Heart right ventricle (tissue), 16 donors: ENCODE results near the gene SLC12A2. TPM values are rescaled to one million over a fixed set of nuclear protein-coding genes. Genes with fewer than 3 reads are reported as not detected.

Experiments
- ATAC-seq, 8 donors: fragments of 200-7000 bp; cut with Tn5 transposase; one replicate each; pipeline ENCODE4 v1.9.1; 2020; ENCODE audit warnings: mild to moderate bottlenecking in 8 of 8, moderate library complexity in 8 of 8, moderate number of reproducible peaks in 1 of 8
- DNase-seq, 2 donors: peaks; one replicate each; pipeline ENCODE4 v3.0.0-alpha.2; 2020
- H3K27ac ChIP-seq, 10 donors: fragments of 200-600 bp; sonication (generic) in 2 of 10; one replicate each; pipeline versions ENCODE4 v1.5.0 to v1.8.0; 2020 to 2022; ENCODE audit warnings: mild to moderate bottlenecking in 3 of 10
- H3K27me3 ChIP-seq, 7 donors: fragments of 200-600 bp; one replicate each; pipeline ENCODE4 v1.8.0; 2021 to 2022; ENCODE audit warnings: mild to moderate bottlenecking in 2 of 7
- H3K36me3 ChIP-seq, 9 donors: fragments of 200-600 bp; sonication (generic) in 1 of 9; one replicate each; pipeline versions ENCODE4 v1.5.0 to v1.8.0; 2020 to 2022; ENCODE audit warnings: mild to moderate bottlenecking in 2 of 9
- H3K4me1 ChIP-seq, 9 donors: fragments of 200-600 bp; sonication (generic) in 1 of 9; one replicate each; pipeline versions ENCODE4 v1.5.0 to v1.8.0; 2020 to 2022; ENCODE audit warnings: mild to moderate bottlenecking in 4 of 9
- H3K4me3 ChIP-seq, 10 donors: fragments of 200-600 bp; sonication (generic) in 2 of 10; one replicate each; pipeline versions ENCODE4 v1.5.0 to v1.8.0; 2020 to 2022; ENCODE audit warnings: mild to moderate bottlenecking in 7 of 10, moderate library complexity in 2 of 10
- H3K9me3 ChIP-seq, 11 donors: fragments of 200-600 bp in 10 of 11; sonication (generic) in 2 of 11; one replicate each; pipeline versions ENCODE4 v1.5.0 to v1.8.0; 2013 to 2022; ENCODE audit warnings: mild to moderate bottlenecking in 2 of 11, control low read depth in 1 of 11, moderate library complexity in 1 of 11
- CTCF ChIP-seq, 9 donors: fragments of 200-600 bp; sonication (generic) in 2 of 9; IDR thresholded peaks; one replicate each; pipeline versions ENCODE4 v1.5.0 to v1.8.0; 2021 to 2022; ENCODE audit warnings: antibody characterized with exemption in 9 of 9, mild to moderate bottlenecking in 5 of 9, moderate library complexity in 1 of 9
- WGBS, 2 donors: extraction: QIAGEN DNeasy Blood & Tissue Kit; methylation state at CpG; one replicate each; pipeline ENCODE4 v1.1.7; 2013; ENCODE audit warnings: inconsistent platforms in 1 of 2; 5-methylcytosine and 5-hydroxymethylcytosine counted together
- intact Hi-C, 10 donors: fragments of 100-400 bp; cut with DNase I; formaldehyde crosslinking; loops; one replicate each; pipeline versions ENCODE4 v1.11.1 to v1.14.2; 2022
- polyA plus RNA-seq, 2 donors: library from polyadenylated mRNA; stranded (reverse); fragments of 200-250 nt; gene quantifications; one replicate each; pipeline ENCODE4 v1.2.3, GENCODE V29; 2013
- total RNA-seq, 10 donors: library from RNA; stranded (reverse); fragmentation: NEBNext Ultra II Directional in 3 of 10; extraction: Animal tissue kit (Norgen Biotek cat#: 25700) in 3 of 10; gene quantifications; one replicate each; pipeline versions ENCODE4 v1.2.1 to v1.2.4, GENCODE V29; 2021 to 2023
- donor health status: Arrhythmogenic right ventricular cardiomyopathy.
- donor health status: ischemic (EF 13 %, LVEDD 7.1; RV severe dilation, severe dysfunction).
- donor health status: healthy with polysubstance abuse.
- donor health status: DM: no; HTN: yes; CAD: no.
- donor health status: DM: no; HTN: no; CAD: no.
- donor health status: ischemic (EF 25% LVEDD 6.9; RV normal size, moderate dysfunction).
- donor health status: ischemic (EF 25% LVEDD 5.7; RV mildly dilated, moderate dysfunction).
- donor health status: healthy.
- donor health status: DM: yes; HTN: yes; CAD: no.
- donor health status: Ischemic cardiomyopathy.
- donor health status: ischemic (EF 35%, LVEDD 5.7; RV mildly dilated, moderate dysfunction).
- donor health status: nonischemic (EF 11% LVEDD 7.7; RV severe dilation, severe dysfunction).
- donor health status: DM: yes; HTN: yes; CAD: no.
- donor health status: PGD.
- donor health status: ischemic (EF 29% LVEDD 5.4; RV normal size, mild dysfunction).
- donor health status: nonischemic (EF 23%, LVEDD 6.1; RV moderate dilation, normal function).

SLC12A2 gene
- total and polyA plus RNA-seq, 12 donors, result 2.5 to 23.0 (median 15.4) TPM

GRCh38 chr5:128163991-128164390 lies 80.4 kb downstream of the SLC12A2 start:
- Histone ChIP-seq H3K27ac (no peak overlapping the region), H3K4me3 (no peak overlapping the region), H3K36me3 (peaks cover 0 to 88% (median 13%) of the 10 kb centered on the region in 9 donors), H3K27me3 (no peaks in the 10 kb centered on the region), H3K4me1 (no peaks in the 10 kb centered on the region), H3K9me3 (no peaks in the 10 kb centered on the region)
- intact Hi-C loops, result no loop called here
- ATAC-seq (no peak), DNase-seq (no peak)
- 74 to 83% methylated on average over 2 of the region's 2 CpGs for WGBS, 2 donors
- no peak for TF ChIP-seq CTCF (IDR thresholded peaks at IDR 0.05)

- peaks cover 0 to 80% (median 7%) of the 10 kb centered on the region in 9 donors for H3K36me3 ChIP-seq
- intact Hi-C loops, result loop anchor here in 1 of 10 donors (10.0 kb wide), 1 partner anchor 45 kb away; no protein-coding TSS in a partner anchor
Observed at GRCh38 chr5:128169401-128170017, 85.9 kb downstream of the SLC12A2 start.

GRCh38 chr5:128172102-128172501 lies 88.5 kb downstream of the SLC12A2 start:
- no peak for ATAC-seq
- Histone ChIP-seq H3K36me3 (peaks cover 0 to 86% (median 7%) of the 10 kb centered on the region in 9 donors), H3K4me3 (no peak overlapping the region), H3K4me1 (no peaks in the 10 kb centered on the region), H3K27ac (no peak overlapping the region), H3K9me3 (peaks cover 0 to 5% (median 0%) of the 10 kb centered on the region in 11 donors), H3K27me3 (no peaks in the 10 kb centered on the region)
- WGBS, 2 donors, result 89 to 96% methylated on average over 1 of the region's 1 CpG
- DNase-seq, result no peak
- TF ChIP-seq CTCF (IDR thresholded peaks at IDR 0.05), result no peak
- intact Hi-C loops, result loop anchor here in 1 of 10 donors (10.0 kb wide), 1 partner anchor 47 kb away; no protein-coding TSS in a partner anchor

More at GRCh38 chr5:128169401-128170017, 85.9 kb downstream of the SLC12A2 start:
- Histone ChIP-seq H3K27ac (no peak overlapping the region), H3K9me3 (peaks cover 0 to 5% (median 0%) of the 10 kb centered on the region in 11 donors), H3K27me3 (no peaks in the 10 kb centered on the region), H3K4me3 (no peak overlapping the region), H3K4me1 (no peaks in the 10 kb centered on the region)
- DNase-seq (no peak), ATAC-seq (no peak)
- no peak for TF ChIP-seq CTCF (IDR thresholded peaks at IDR 0.05)
- 98% methylated on average over 2 of the region's 2 CpGs for WGBS, 2 donors

- intact Hi-C loops, result loop anchor here in 1 of 10 donors (10.0 kb wide), 1 partner anchor 50 kb away; no protein-coding TSS in a partner anchor
- WGBS, 2 donors, result 87 to 97% methylated on average over 2 of the region's 2 CpGs
- H3K36me3 ChIP-seq, result peaks cover 0 to 95% (median 13%) of the 10 kb centered on the region in 9 donors
- DNase-seq (no peak), ATAC-seq (no peak)
- no peaks in the 10 kb centered on the region for H3K4me1 ChIP-seq
- TF ChIP-seq CTCF (IDR thresholded peaks at IDR 0.05), result no peak
- H3K9me3 ChIP-seq, result peaks cover 0 to 5% (median 0%) of the 10 kb centered on the region in 11 donors
- H3K4me3 ChIP-seq, result no peak overlapping the region
- H3K27ac ChIP-seq, result no peak overlapping the region
- H3K27me3 ChIP-seq, result no peaks in the 10 kb centered on the region
Observed at GRCh38 chr5:128174951-128175350, 91.4 kb downstream of the SLC12A2 start.
